Neural cell (in vitro differentiated cells): ENCODE data around the gene GABRG3. TPM values are rescaled to one million over a fixed set of nuclear protein-coding genes. Genes with fewer than 3 reads are reported as not detected.

Source experiments
- H2AFZ ChIP-seq: fragments of 200-600, 300-800 bp; sonication (generic), shearing (Covaris generic); 2 replicates; pipeline ENCODE4 v1.6.0; 2014; ENCODE audit warnings: low read depth, mild to moderate bottlenecking, antibody characterized with exemption, low read length, moderate library complexity
- H3F3A ChIP-seq: fragments of 200-600 bp; shearing (Covaris generic); 2 replicates; pipeline ENCODE4 v1.6.1; 2016; ENCODE audit warnings: mild to moderate bottlenecking, moderate library complexity, mixed read lengths, antibody characterized with exemption, low read length; ENCODE audit not compliant: insufficient read depth, poor library complexity, severe bottlenecking
- H3K27ac ChIP-seq: fragments of 200-600, 300-800 bp; sonication (generic), shearing (Covaris generic); 2 replicates; pipeline ENCODE4 v1.5.1; 2014; ENCODE audit warnings: mild to moderate bottlenecking, low read length, moderate library complexity
- H3K27me3 ChIP-seq: fragments of 300-800, 200-600 bp; sonication (generic), shearing (Covaris generic); 2 replicates; pipeline ENCODE4 v1.6.0; 2014; ENCODE audit warnings: mild to moderate bottlenecking, low read depth, low read length, moderate library complexity; ENCODE audit not compliant: insufficient read depth
- H3K36me3 ChIP-seq: fragments of 300-800, 200-600 bp; sonication (generic), shearing (Covaris generic); 2 replicates; pipeline ENCODE4 v1.5.1; 2014; ENCODE audit warnings: mild to moderate bottlenecking, antibody characterized with exemption, low read length, moderate library complexity; ENCODE audit not compliant: insufficient read depth
- H3K4me2 ChIP-seq: fragments of 300-800, 200-600 bp; sonication (generic), shearing (Covaris generic); 2 replicates; pipeline ENCODE4 v1.6.0; 2014; ENCODE audit warnings: mild to moderate bottlenecking, low read length
- H3K4me3 ChIP-seq: fragments of 300-800, 200-600 bp; sonication (generic), shearing (Covaris generic); 2 replicates; pipeline ENCODE4 v1.5.1; 2014; ENCODE audit warnings: mild to moderate bottlenecking, low read length, moderate library complexity
- H3K79me2 ChIP-seq: fragments of 200-600 bp; shearing (Covaris generic); replicated peaks from 2 replicates; pipeline ENCODE4 v1.6.0; 2014; ENCODE audit warnings: mild to moderate bottlenecking, low read length, moderate library complexity; ENCODE audit not compliant: insufficient read depth
- H3K9ac ChIP-seq: fragments of 300-800, 200-600 bp; sonication (generic), shearing (Covaris generic); 2 replicates; pipeline ENCODE4 v1.6.1; 2016; ENCODE audit warnings: mild to moderate bottlenecking, low read length, mixed read lengths
- H3K9me2 ChIP-seq: fragments of 200-600 bp; shearing (Covaris generic); 2 replicates; pipeline ENCODE4 v1.6.1; 2016; ENCODE audit warnings: mild to moderate bottlenecking, low read length, mixed read lengths; ENCODE audit not compliant: insufficient read depth
- H3K9me3 ChIP-seq: fragments of 200-600, 300-800 bp; sonication (generic), shearing (Covaris generic); 2 replicates; pipeline ENCODE4 v1.6.1; 2016; ENCODE audit warnings: mild to moderate bottlenecking, mixed run types, low read length, moderate library complexity, mixed read lengths
- H4K20me1 ChIP-seq: fragments of 200-600 bp; shearing (Covaris generic); 2 replicates; pipeline ENCODE4 v1.6.1; 2016; ENCODE audit warnings: mild to moderate bottlenecking, mixed run types; ENCODE audit not compliant: insufficient read depth
- CTCF ChIP-seq: fragments of 450-650 bp; IDR thresholded peaks from 2 replicates; pipeline ENCODE4 v1.5.1; 2014; ENCODE audit warnings: antibody characterized with exemption, mild to moderate bottlenecking, moderate library complexity; ENCODE audit not compliant: poor library complexity, severe bottlenecking
- EP300 ChIP-seq: fragments of 450-650 bp; conservative IDR thresholded peaks from 2 replicates; pipeline ENCODE4 v1.6.1; 2014; ENCODE audit warnings: antibody characterized with exemption, mild to moderate bottlenecking, moderate library complexity; ENCODE audit not compliant: poor library complexity, severe bottlenecking
- EZH2 ChIP-seq: fragments of 200-600, 300-800 bp; shearing (Covaris generic), sonication (generic); IDR thresholded peaks from 2 replicates; pipeline ENCODE4 v1.6.1; 2014; ENCODE audit warnings: antibody characterized with exemption, low read length, borderline replicate concordance, mild to moderate bottlenecking; ENCODE audit not compliant: insufficient read depth, poor library complexity, severe bottlenecking
- MXI1 ChIP-seq: fragments of 450-650 bp; conservative IDR thresholded peaks from 2 replicates; pipeline ENCODE4 v1.6.1; 2014; ENCODE audit warnings: antibody characterized with exemption, mild to moderate bottlenecking; ENCODE audit not compliant: poor library complexity, severe bottlenecking
- POLR2AphosphoS5 ChIP-seq: IDR thresholded peaks from 2 replicates; pipeline ENCODE4 v1.6.1; 2012
- RAD21 ChIP-seq: fragments of 450-650 bp; conservative IDR thresholded peaks from 2 replicates; pipeline ENCODE4 v1.6.1; 2014; ENCODE audit warnings: antibody characterized with exemption, mild to moderate bottlenecking, moderate library complexity
- REST ChIP-seq: IDR thresholded peaks from 2 replicates; pipeline ENCODE4 v1.6.1; 2012; ENCODE audit warnings: borderline replicate concordance
- SMC3 ChIP-seq: fragments of 450-650 bp; conservative IDR thresholded peaks from 2 replicates; pipeline ENCODE4 v1.6.1; 2014; ENCODE audit warnings: antibody characterized with exemption, mild to moderate bottlenecking, moderate library complexity; ENCODE audit not compliant: poor library complexity
- TAF1 ChIP-seq: IDR thresholded peaks from 2 replicates; pipeline ENCODE4 v1.6.1; 2012; ENCODE audit warnings: low read depth
- polyA plus RNA-seq: library from polyadenylated mRNA; depleted of rRNA; stranded (reverse); fragments of >200 nt; gene quantifications from 2 replicates; pipeline ENCODE4 v1.2.3, GENCODE V29; 2014

GABRG3 gene
- polyA plus RNA-seq, 1 donor from 2014 or later: 1.2 TPM

GRCh38 chr15:27427276-27427675, 456.3 kb downstream of the GABRG3 start:
- H3K9me3 ChIP-seq: no peaks in the 10 kb centered on the region
- no peaks in the 10 kb centered on the region for H3K79me2 ChIP-seq
- no peak overlapping the region for H3K9ac ChIP-seq
- TF ChIP-seq SMC3 (no peak), EP300 (no peak), CTCF (no peak), EZH2 (no peak), REST (no peak), RAD21 (no peak), POLR2AphosphoS5 (no peak), TAF1 (no peak), MXI1 (no peak)
- H3K9me2 ChIP-seq: no peaks in the 10 kb centered on the region
- H3K27ac ChIP-seq: no peak overlapping the region
- H4K20me1 ChIP-seq: no peaks in the 10 kb centered on the region
- no peak overlapping the region for H3K4me3 ChIP-seq
- H3K36me3 ChIP-seq: no peaks in the 10 kb centered on the region
- H2AFZ ChIP-seq: no peak overlapping the region
- no peak overlapping the region for H3K4me2 ChIP-seq
- no peaks in the 10 kb centered on the region for H3F3A ChIP-seq
- H3K27me3 ChIP-seq: no peaks in the 10 kb centered on the region

- Histone ChIP-seq H3K27ac (no peak overlapping the region), H2AFZ (no peak overlapping the region)
- TF ChIP-seq SMC3: no peak
- no peak for TF ChIP-seq RAD21
- TF ChIP-seq POLR2AphosphoS5: no peak
- no peak for TF ChIP-seq EP300
- TF ChIP-seq CTCF: no peak
- TF ChIP-seq MXI1: no peak
- TF ChIP-seq TAF1: no peak
- no peak for TF ChIP-seq EZH2
- no peak for TF ChIP-seq REST
Measured at GRCh38 chr15:27428151-27428550, 457.2 kb downstream of the GABRG3 start.

More at GRCh38 chr15:27428151-27428550, 457.2 kb downstream of the GABRG3 start:
- no peak overlapping the region for H3K4me2 ChIP-seq
- H3K9me2 ChIP-seq: no peaks in the 10 kb centered on the region
- H3K79me2 ChIP-seq: no peaks in the 10 kb centered on the region
- H3K4me3 ChIP-seq: no peak overlapping the region
- H3K36me3 ChIP-seq: no peaks in the 10 kb centered on the region
- H3K9me3 ChIP-seq: no peaks in the 10 kb centered on the region
- no peaks in the 10 kb centered on the region for H4K20me1 ChIP-seq
- no peaks in the 10 kb centered on the region for H3F3A ChIP-seq
- H3K9ac ChIP-seq: no peak overlapping the region
- no peaks in the 10 kb centered on the region for H3K27me3 ChIP-seq
